Spleen (tissue), 11 donors: Measurements from ENCODE around the gene GLRX3. TPM values are rescaled to one million over a fixed set of nuclear protein-coding genes. Genes with fewer than 3 reads are reported as not detected.
"Not testable (repeated sequence)": the region's sequence is repeated elsewhere in the genome, so short reads cannot be mapped to it uniquely, and the experiment has no call there.

Source experiments
- DNase-seq: peaks from one replicate; pipeline ENCODE4 v3.0.0-alpha.2; 2020
- H3K27ac ChIP-seq, 8 donors: fragments of 200-600 bp; sonication (generic) in 7 of 8; 1 replicate in 4 of 8; 2 replicates in 4 of 8; pipeline versions ENCODE4 v1.5.0 to v1.8.0; 2016 to 2021; ENCODE audit warnings: inconsistent platforms in 4 of 8, mild to moderate bottlenecking in 4 of 8, moderate library complexity in 1 of 8
- H3K27me3 ChIP-seq, 7 donors: fragments of 200-600 bp; sonication (generic) in 6 of 7; replicated peaks in 1 of 7; 1 replicate in 4 of 7; 2 replicates in 3 of 7; pipeline versions ENCODE4 v1.5.0 to v1.8.0; 2016 to 2021; ENCODE audit warnings: inconsistent platforms in 3 of 7, mild to moderate bottlenecking in 1 of 7
- H3K36me3 ChIP-seq, 6 donors: fragments of 200-600 bp; sonication (generic) in 5 of 6; 1 replicate in 4 of 6; 2 replicates in 2 of 6; pipeline versions ENCODE4 v1.5.0 to v1.8.0; 2016 to 2021; ENCODE audit warnings: inconsistent platforms in 2 of 6
- H3K4me1 ChIP-seq, 6 donors: fragments of 200-600 bp; sonication (generic) in 5 of 6; 1 replicate in 3 of 6; 2 replicates in 3 of 6; pipeline versions ENCODE4 v1.5.0 to v1.8.0; 2016 to 2021; ENCODE audit warnings: inconsistent platforms in 3 of 6
- H3K4me3 ChIP-seq, 8 donors: fragments of 200-600 bp; sonication (generic) in 7 of 8; 1 replicate in 4 of 8; 2 replicates in 4 of 8; pipeline versions ENCODE4 v1.5.0 to v1.8.0; 2016 to 2021; ENCODE audit warnings: inconsistent platforms in 4 of 8, mild to moderate bottlenecking in 4 of 8, moderate library complexity in 2 of 8
- H3K9me3 ChIP-seq, 8 donors: fragments of 200-600 bp; sonication (generic) in 7 of 8; 1 replicate in 4 of 8; 2 replicates in 4 of 8; pipeline versions ENCODE4 v1.5.0 to v1.8.0; 2016 to 2021; ENCODE audit warnings: inconsistent platforms in 4 of 8
- POLR2A ChIP-seq, 3 donors: fragments of 450-650 bp; IDR thresholded peaks; one replicate each; pipeline ENCODE4 v1.5.1; 2017; ENCODE audit warnings: antibody characterized with exemption in 3 of 3, mild to moderate bottlenecking in 1 of 3
- POLR2AphosphoS5 ChIP-seq, 3 donors: sonication (generic); formaldehyde crosslinking; IDR thresholded peaks; one replicate each; pipeline ENCODE4 v1.5.1; 2017; ENCODE audit warnings: antibody characterized with exemption in 3 of 3
- WGBS, 5 donors: extraction: QIAGEN DNeasy Blood & Tissue Kit in 3 of 5; methylation state at CpG; one replicate each; pipeline versions ENCODE4 v1.1.5 to v1.1.7; 2013 to 2018; 5-methylcytosine and 5-hydroxymethylcytosine counted together
- intact Hi-C: fragments of 100-400 bp; cut with DNase I; formaldehyde crosslinking; loops from one replicate; pipeline ENCODE4 v1.15.0; 2023; ENCODE audit warnings: low total_unique reads
- polyA plus RNA-seq, 3 donors: library from polyadenylated mRNA; stranded (reverse); fragments of 200-250 nt; gene quantifications; one replicate each; pipeline ENCODE4 v1.2.1, GENCODE V29; 2013
- total RNA-seq, 7 donors: library from RNA; depleted of rRNA in 3 of 7; stranded (reverse); fragments of >200 nt in 3 of 7; fragmentation: NEBNext Ultra II Directional in 4 of 7; extraction: Animal tissue kit (Norgen Biotek cat#: 25700) in 4 of 7; gene quantifications; one replicate each; pipeline versions ENCODE4 v1.1.0 to v1.2.1, GENCODE V29; 2016 to 2021
- TF ChIP-seq, protein P1 (sequence below), 11 experiments: fragments of 200-600 bp in 7 of 11; fragments of 450-650 bp in 4 of 11; sonication (generic) in 4 of 11; IDR thresholded peaks in 8 of 11; conservative IDR thresholded peaks in 3 of 11; 1 replicate in 7 of 11; 2 replicates in 4 of 11; pipeline versions ENCODE4 v1.4.0 to v1.8.0; 2016 to 2021; ENCODE audit warnings: antibody characterized with exemption in 11 of 11, inconsistent platforms in 4 of 11, mild to moderate bottlenecking in 1 of 11
- donor health status: healthy with polysubstance abuse.
- donor health status: DM: no; HTN: no; CAD: no; lungs with moderate emphysema.
- donor health status: DM: no; HTN: no; CAD: no.
- donor health status: Bipolar disorder and iron deficiency.
- donor health status: healthy.
- donor health status: DM: no; HTN: no; CAD: no.
- donor health status: DM: yes; HTN: yes; CAD: no.

The GLRX3 gene
- total and polyA plus RNA-seq, 10 donors, result 32.2 to 63.2 (median 42.2) TPM

GRCh38 chr10:130201043-130201380 is 64.8 kb downstream of the GLRX3 start:
- Histone ChIP-seq H3K27me3 (peaks cover 0 to 6% (median 0%) of the 10 kb centered on the region in 7 donors), H3K4me1 (no peaks in the 10 kb centered on the region), H3K4me3 (no peak overlapping the region), H3K27ac (no peak overlapping the region), H3K36me3 (no peaks in the 10 kb centered on the region), H3K9me3 (no peaks in the 10 kb centered on the region)
- DNase-seq, result no peak
- WGBS, 5 donors, result 85 to 93% (median 90%) methylated on average over 8 of the region's 8 CpGs
- intact Hi-C loops, result no loop called here
- TF ChIP-seq POLR2AphosphoS5 (IDR thresholded peaks at IDR 0.05), result no peak
- no peak for TF ChIP-seq POLR2A (IDR thresholded peaks at IDR 0.05)
- TF ChIP-seq, protein P1, sequence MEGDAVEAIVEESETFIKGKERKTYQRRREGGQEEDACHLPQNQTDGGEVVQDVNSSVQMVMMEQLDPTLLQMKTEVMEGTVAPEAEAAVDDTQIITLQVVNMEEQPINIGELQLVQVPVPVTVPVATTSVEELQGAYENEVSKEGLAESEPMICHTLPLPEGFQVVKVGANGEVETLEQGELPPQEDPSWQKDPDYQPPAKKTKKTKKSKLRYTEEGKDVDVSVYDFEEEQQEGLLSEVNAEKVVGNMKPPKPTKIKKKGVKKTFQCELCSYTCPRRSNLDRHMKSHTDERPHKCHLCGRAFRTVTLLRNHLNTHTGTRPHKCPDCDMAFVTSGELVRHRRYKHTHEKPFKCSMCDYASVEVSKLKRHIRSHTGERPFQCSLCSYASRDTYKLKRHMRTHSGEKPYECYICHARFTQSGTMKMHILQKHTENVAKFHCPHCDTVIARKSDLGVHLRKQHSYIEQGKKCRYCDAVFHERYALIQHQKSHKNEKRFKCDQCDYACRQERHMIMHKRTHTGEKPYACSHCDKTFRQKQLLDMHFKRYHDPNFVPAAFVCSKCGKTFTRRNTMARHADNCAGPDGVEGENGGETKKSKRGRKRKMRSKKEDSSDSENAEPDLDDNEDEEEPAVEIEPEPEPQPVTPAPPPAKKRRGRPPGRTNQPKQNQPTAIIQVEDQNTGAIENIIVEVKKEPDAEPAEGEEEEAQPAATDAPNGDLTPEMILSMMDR (IDR thresholded peaks at IDR 0.05 in 8 of 11, conservative IDR thresholded peaks at IDR 0.05 in 3 of 11), result no peak

DNA sequence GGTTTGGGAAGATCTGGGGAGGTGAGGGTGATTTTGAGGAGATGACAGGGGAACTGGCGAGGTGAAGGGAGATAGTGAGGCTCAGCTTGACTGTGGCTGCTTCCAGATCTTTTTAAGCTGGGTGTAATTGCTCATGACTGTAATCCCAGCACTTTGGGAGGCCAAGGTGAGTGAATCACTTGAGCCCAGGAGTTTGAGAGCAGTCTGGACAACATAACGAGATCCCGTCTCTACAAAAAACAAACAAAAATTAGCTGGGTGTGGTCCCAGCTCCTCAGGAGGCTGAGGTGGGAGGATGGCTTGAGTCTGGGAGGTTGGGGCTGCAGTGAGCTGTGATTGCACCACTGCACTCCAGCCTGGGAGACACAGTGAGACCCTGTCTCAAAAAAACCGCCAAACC is 66.0 kb downstream of the GLRX3 start:
- H3K4me3 ChIP-seq, H3K27me3 ChIP-seq, H3K27ac ChIP-seq, intact Hi-C loops, H3K4me1 ChIP-seq, H3K9me3 ChIP-seq, H3K36me3 ChIP-seq: not testable (repeated sequence)
- DNase-seq, result peak; percentile 6
- 57 to 64% (median 61%) methylated on average over 4 of the region's 4 CpGs for WGBS, 5 donors

GRCh38 chr10:130202984-130203621 is 66.9 kb downstream of the GLRX3 start:
- DNase-seq, result no peak
- H3K4me3 ChIP-seq, result no peak overlapping the region
- H3K36me3 ChIP-seq, result no peaks in the 10 kb centered on the region
- H3K27ac ChIP-seq, result no peak overlapping the region
- no peak for TF ChIP-seq POLR2A (IDR thresholded peaks at IDR 0.05)
- TF ChIP-seq, protein P1 (IDR thresholded peaks at IDR 0.05 in 8 of 11, conservative IDR thresholded peaks at IDR 0.05 in 3 of 11), result no peak
- TF ChIP-seq POLR2AphosphoS5 (IDR thresholded peaks at IDR 0.05), result no peak
- no peaks in the 10 kb centered on the region for H3K9me3 ChIP-seq
- peaks cover 0 to 6% (median 0%) of the 10 kb centered on the region in 7 donors for H3K27me3 ChIP-seq
- no peaks in the 10 kb centered on the region for H3K4me1 ChIP-seq
- intact Hi-C loops, result no loop called here
- WGBS, 5 donors, result 79 to 87% (median 85%) methylated on average over 21 to 29 of the region's 29 CpGs

DNA sequence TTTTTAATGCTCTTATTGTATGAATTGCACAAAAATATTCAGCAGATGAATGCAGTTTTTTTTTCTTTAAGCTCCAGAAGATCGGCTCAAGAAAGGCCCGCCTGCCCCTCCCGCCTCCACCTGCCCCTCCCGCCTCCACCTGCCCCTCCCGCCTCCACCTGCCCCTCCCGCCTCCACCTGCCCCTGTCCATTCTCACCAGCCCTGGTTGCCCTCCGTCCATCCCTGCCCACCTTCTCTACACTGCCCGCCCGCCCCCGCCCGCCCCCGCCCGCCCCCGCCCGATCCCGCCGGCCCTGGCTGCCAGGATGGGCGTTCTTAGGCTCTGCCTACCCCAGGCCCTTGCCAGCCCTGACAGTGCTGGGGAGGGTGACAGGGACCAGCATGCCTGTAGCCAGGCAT is 67.4 kb downstream of the GLRX3 start:
- no peaks in the 10 kb centered on the region for H3K9me3 ChIP-seq
- peak; percentile 58 for DNase-seq
- H3K27me3 ChIP-seq, result peaks cover 0 to 6% (median 0%) of the 10 kb centered on the region in 7 donors
- H3K27ac ChIP-seq, result no peak overlapping the region
- no peak overlapping the region for H3K4me3 ChIP-seq
- H3K4me1 ChIP-seq, result no peaks in the 10 kb centered on the region
- no peaks in the 10 kb centered on the region for H3K36me3 ChIP-seq
- intact Hi-C loops, result no loop called here
- 72 to 88% (median 82%) methylated on average over 9 to 18 of the region's 18 CpGs for WGBS, 5 donors
- TF ChIP-seq POLR2A (IDR thresholded peaks at IDR 0.05) (no peak), POLR2AphosphoS5 (IDR thresholded peaks at IDR 0.05) (no peak)
- TF ChIP-seq, protein P1 (IDR thresholded peaks at IDR 0.05 in 8 of 11, conservative IDR thresholded peaks at IDR 0.05 in 3 of 11), result no peak
